Left renal cortex interstitium (tissue), 4 donors: ENCODE results near the gene ST8SIA4. TPM values are rescaled to one million over a fixed set of nuclear protein-coding genes. Genes with fewer than 3 reads are reported as not detected.
A peak's percentile ranks its signal among the peaks of the same experiment; 100 is the strongest.

Experiments used
- DNase-seq, 4 donors: peaks; one replicate each; pipeline ENCODE4 v3.0.0-alpha.2; 2013; ENCODE audit warnings: low read depth in 4 of 4, low spot score in 2 of 4, missing footprints in 1 of 4
- polyA plus RNA-seq, 4 donors: library from polyadenylated mRNA; unstranded; fragments of 120-200 nt; gene quantifications; one replicate each; pipeline ENCODE4 v1.2.1, GENCODE V29; 2013; ENCODE audit not compliant: insufficient read length in 4 of 4

The ST8SIA4 gene
- polyA plus RNA-seq: 1 to 10 TPM; 5.0 to 7.4 (median 6.0) TPM

- peak in 3 of 4 donors; percentile 64 to 79 (median 75) for DNase-seq
These were observed at the start of gene ST8SIA4 for GRCh38 chr5:100903039-100903887. Gene ST8SIA4 (minus strand): TSS chr5:100903282. CDS start chr5:100902955, 327 bp downstream.

GRCh38 chr5:100950985-100951384 lies 47.9 kb upstream of the ST8SIA4 start:
- no peak for DNase-seq

- no peak for DNase-seq
These were observed 10.2 kb upstream of the ST8SIA4 start for GRCh38 chr5:100913298-100913697.

- no peak for DNase-seq
These were observed 6.0 kb upstream of the ST8SIA4 start for GRCh38 chr5:100909034-100909433.

- no peak for DNase-seq
These were observed 2.3 kb upstream of the ST8SIA4 start for GRCh38 chr5:100905259-100905914.

GRCh38 chr5:100904259-100904861 lies 1.3 kb upstream of the ST8SIA4 start:
- peak in 1 of 4 donors; percentile 21 for DNase-seq

- peak in 1 of 4 donors; percentile 26 for DNase-seq
These were observed 543 bp downstream of the ST8SIA4 start for GRCh38 chr5:100902440-100903038.

- peak in 3 of 4 donors; percentile 37 to 42 (median 38) for DNase-seq
These were observed 1.2 kb downstream of the ST8SIA4 start for GRCh38 chr5:100901821-100902341.

- DNase-seq: peak in 3 of 4 donors; percentile 31 to 48 (median 40)
These were observed 2.0 kb downstream of the ST8SIA4 start for GRCh38 chr5:100900796-100901781.

- DNase-seq: peak in 2 of 4 donors; percentile 23 to 25
These were observed 2.8 kb downstream of the ST8SIA4 start for GRCh38 chr5:100900142-100900795.

- no peak for DNase-seq
These were observed 3.4 kb downstream of the ST8SIA4 start for GRCh38 chr5:100899675-100900074.

GRCh38 chr5:100898504-100899346 lies 4.4 kb downstream of the ST8SIA4 start:
- no peak for DNase-seq

- DNase-seq: no peak
These were observed 7.0 kb downstream of the ST8SIA4 start for GRCh38 chr5:100896054-100896453.

- no peak for DNase-seq
These were observed 12.5 kb downstream of the ST8SIA4 start for GRCh38 chr5:100890461-100891008.

- DNase-seq: no peak
These were observed 13.2 kb downstream of the ST8SIA4 start for GRCh38 chr5:100889896-100890295.

- no peak for DNase-seq
These were observed 13.8 kb downstream of the ST8SIA4 start for GRCh38 chr5:100889165-100889743.

GRCh38 chr5:100877274-100877673 lies 25.8 kb downstream of the ST8SIA4 start:
- DNase-seq: no peak
